Measurements from ENCODE around the gene ATP8A2. TPM values are rescaled to one million over a fixed set of nuclear protein-coding genes. Genes with fewer than 3 reads are reported as not detected.

The ATP8A2 gene
- total RNA-seq, 1 experiment from 2014 or later: 5.2 TPM

DNA sequence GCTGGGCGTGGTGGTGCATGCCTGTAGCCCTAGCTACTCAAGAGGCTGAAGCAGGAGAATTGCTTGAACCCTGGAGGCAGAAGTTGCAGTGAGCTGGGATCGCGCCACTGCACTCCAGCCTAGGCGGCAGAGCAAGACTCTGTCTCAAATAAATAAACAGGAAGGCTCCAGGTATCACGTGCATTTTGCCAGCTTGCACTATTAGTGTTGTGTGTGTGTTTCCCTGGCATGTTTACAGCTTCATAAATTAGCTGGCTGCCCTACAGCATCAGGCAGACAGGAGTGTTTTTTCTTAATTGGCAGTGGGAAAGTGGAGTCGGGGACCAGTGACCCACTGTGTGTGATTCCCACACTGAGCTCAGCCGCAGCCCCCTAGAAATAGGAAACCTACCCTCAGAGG is 647.5 kb downstream of the ATP8A2 start:
- peaks cover 31% of the 10 kb centered on the region for H3K4me1 Mint-ChIP-seq

GRCh38 chr13:26019881-26020870 is 648.4 kb downstream of the ATP8A2 start:
- ATAC-seq: peak; percentile 33; the same call in 1 of the 2 replicates
- TF ChIP-seq ZNF512 (CRISPR knock-in tag; IDR thresholded peaks at IDR 0.05; ENCODE audit: borderline replicate concordance) (no peak), JUN (CRISPR knock-in tag; IDR thresholded peaks at IDR 0.05) (no peak), CREM (CRISPR knock-in tag; IDR thresholded peaks at IDR 0.05) (no peak), IRF2 (CRISPR knock-in tag; IDR thresholded peaks at IDR 0.05; ENCODE audit: borderline replicate concordance, low read depth) (no peak), ZNF671 (CRISPR knock-in tag; IDR thresholded peaks at IDR 0.05) (no peak), OVOL2 (CRISPR knock-in tag; IDR thresholded peaks at IDR 0.05; ENCODE audit: borderline replicate concordance) (no peak), E2F5 (CRISPR knock-in tag; IDR thresholded peaks at IDR 0.05) (no peak), NR2C2 (CRISPR knock-in tag; IDR thresholded peaks at IDR 0.05) (no peak)
- TF ChIP-seq, protein P1, sequence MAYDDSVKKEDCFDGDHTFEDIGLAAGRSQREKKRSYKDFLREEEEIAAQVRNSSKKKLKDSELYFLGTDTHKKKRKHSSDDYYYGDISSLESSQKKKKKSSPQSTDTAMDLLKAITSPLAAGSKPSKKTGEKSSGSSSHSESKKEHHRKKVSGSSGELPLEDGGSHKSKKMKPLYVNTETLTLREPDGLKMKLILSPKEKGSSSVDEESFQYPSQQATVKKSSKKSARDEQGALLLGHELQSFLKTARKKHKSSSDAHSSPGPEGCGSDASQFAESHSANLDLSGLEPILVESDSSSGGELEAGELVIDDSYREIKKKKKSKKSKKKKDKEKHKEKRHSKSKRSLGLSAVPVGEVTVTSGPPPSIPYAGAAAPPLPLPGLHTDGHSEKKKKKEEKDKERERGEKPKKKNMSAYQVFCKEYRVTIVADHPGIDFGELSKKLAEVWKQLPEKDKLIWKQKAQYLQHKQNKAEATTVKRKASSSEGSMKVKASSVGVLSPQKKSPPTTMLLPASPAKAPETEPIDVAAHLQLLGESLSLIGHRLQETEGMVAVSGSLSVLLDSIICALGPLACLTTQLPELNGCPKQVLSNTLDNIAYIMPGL (CRISPR knock-in tag; IDR thresholded peaks at IDR 0.05): no peak
- TF ChIP-seq, protein P2, sequence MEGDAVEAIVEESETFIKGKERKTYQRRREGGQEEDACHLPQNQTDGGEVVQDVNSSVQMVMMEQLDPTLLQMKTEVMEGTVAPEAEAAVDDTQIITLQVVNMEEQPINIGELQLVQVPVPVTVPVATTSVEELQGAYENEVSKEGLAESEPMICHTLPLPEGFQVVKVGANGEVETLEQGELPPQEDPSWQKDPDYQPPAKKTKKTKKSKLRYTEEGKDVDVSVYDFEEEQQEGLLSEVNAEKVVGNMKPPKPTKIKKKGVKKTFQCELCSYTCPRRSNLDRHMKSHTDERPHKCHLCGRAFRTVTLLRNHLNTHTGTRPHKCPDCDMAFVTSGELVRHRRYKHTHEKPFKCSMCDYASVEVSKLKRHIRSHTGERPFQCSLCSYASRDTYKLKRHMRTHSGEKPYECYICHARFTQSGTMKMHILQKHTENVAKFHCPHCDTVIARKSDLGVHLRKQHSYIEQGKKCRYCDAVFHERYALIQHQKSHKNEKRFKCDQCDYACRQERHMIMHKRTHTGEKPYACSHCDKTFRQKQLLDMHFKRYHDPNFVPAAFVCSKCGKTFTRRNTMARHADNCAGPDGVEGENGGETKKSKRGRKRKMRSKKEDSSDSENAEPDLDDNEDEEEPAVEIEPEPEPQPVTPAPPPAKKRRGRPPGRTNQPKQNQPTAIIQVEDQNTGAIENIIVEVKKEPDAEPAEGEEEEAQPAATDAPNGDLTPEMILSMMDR (IDR thresholded peaks at IDR 0.05): no peak
- TF ChIP-seq, protein P3, sequence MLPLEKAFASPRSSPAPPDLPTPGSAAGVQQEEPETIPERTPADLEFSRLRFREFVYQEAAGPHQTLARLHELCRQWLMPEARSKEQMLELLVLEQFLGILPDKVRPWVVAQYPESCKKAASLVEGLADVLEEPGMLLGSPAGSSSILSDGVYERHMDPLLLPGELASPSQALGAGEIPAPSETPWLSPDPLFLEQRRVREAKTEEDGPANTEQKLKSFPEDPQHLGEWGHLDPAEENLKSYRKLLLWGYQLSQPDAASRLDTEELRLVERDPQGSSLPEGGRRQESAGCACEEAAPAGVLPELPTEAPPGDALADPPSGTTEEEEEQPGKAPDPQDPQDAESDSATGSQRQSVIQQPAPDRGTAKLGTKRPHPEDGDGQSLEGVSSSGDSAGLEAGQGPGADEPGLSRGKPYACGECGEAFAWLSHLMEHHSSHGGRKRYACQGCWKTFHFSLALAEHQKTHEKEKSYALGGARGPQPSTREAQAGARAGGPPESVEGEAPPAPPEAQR (CRISPR knock-in tag; IDR thresholded peaks at IDR 0.05): no peak

More for the DNA sequence above, 647.5 kb downstream of the ATP8A2 start:
- no peak for ATAC-seq
- no peak overlapping the region for H3K27ac Mint-ChIP-seq
- no peak for TF ChIP-seq TEAD1 (CRISPR knock-in tag; IDR thresholded peaks at IDR 0.05)
- TF ChIP-seq TP53 (CRISPR knock-in tag; IDR thresholded peaks at IDR 0.05): no peak
- no peak for TF ChIP-seq USF2 (CRISPR knock-in tag; IDR thresholded peaks at IDR 0.05)
- no peak for TF ChIP-seq ZNF232 (CRISPR knock-in tag; IDR thresholded peaks at IDR 0.05)
- TF ChIP-seq, protein P4, sequence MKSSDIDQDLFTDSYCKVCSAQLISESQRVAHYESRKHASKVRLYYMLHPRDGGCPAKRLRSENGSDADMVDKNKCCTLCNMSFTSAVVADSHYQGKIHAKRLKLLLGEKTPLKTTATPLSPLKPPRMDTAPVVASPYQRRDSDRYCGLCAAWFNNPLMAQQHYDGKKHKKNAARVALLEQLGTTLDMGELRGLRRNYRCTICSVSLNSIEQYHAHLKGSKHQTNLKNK (CRISPR knock-in tag; IDR thresholded peaks at IDR 0.05): no peak
- TF ChIP-seq NFE2L1 (CRISPR knock-in tag; IDR thresholded peaks at IDR 0.05): no peak
- no peak for TF ChIP-seq CREB1 (CRISPR knock-in tag; IDR thresholded peaks at IDR 0.05)
- TF ChIP-seq, protein P5, sequence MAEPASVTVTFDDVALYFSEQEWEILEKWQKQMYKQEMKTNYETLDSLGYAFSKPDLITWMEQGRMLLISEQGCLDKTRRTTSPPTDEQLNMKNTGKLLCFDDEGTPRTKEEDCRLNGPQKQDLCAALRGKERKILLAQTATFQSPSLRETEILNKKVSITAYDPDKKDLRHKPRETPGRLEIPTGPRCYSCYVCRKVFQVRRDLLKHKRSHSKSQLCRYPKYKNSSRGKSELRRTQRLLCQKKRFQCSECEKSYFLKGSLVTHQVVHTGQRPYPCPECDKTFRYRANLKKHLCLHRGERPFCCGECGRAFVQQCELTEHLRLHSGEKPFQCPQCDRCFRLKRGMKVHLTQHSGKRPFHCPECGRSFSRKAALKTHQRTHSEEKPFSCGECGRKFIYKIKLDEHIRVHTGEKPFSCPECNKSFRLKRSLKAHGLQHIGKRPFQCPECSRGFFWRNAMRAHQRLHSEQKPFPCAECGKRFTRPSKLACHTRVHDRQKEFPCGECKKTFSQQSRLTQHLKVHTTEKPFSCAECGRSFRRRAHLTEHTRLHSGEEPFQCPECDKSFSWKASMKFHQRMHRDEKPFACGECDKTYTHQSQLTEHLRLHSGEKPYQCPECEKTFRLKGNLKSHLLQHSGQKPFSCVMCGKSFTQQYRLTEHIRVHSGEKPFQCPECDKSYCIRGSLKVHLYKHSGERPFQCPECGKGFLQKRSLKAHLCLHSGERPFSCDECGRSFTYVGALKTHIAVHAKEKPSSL (CRISPR knock-in tag; conservative IDR thresholded peaks at IDR 0.05): no peak
- TF ChIP-seq HMGA2 (CRISPR knock-in tag; IDR thresholded peaks at IDR 0.05): no peak
- TF ChIP-seq NR2C2 (CRISPR knock-in tag; IDR thresholded peaks at IDR 0.05): no peak
- TF ChIP-seq ELF4 (CRISPR knock-in tag; IDR thresholded peaks at IDR 0.05; ENCODE audit: low read depth): no peak
- no peak for TF ChIP-seq ETV6 (CRISPR knock-in tag; IDR thresholded peaks at IDR 0.05)
- no peak for TF ChIP-seq TCF7 (CRISPR knock-in tag; IDR thresholded peaks at IDR 0.05; ENCODE audit: low read depth)
- TF ChIP-seq MLX (CRISPR knock-in tag; IDR thresholded peaks at IDR 0.05): no peak
- TF ChIP-seq JUN (CRISPR knock-in tag; IDR thresholded peaks at IDR 0.05): no peak
- no peak for TF ChIP-seq ZNF138 (CRISPR knock-in tag; conservative IDR thresholded peaks at IDR 0.05)
- H3K4me3 Mint-ChIP-seq: no peak overlapping the region
- no peaks in the 10 kb centered on the region for H3K9me3 Mint-ChIP-seq
- ChIA-PET CTCF (no interaction called here), POLR2A (no interaction called here)
- H3K27me3 Mint-ChIP-seq (ENCODE audit: low read depth): peaks cover 33% of the 10 kb centered on the region
- no peaks in the 10 kb centered on the region for H3K36me3 Mint-ChIP-seq
- no peak for DNase-seq (ENCODE audit: low spot score)

More at GRCh38 chr13:26019881-26020870, 648.4 kb downstream of the ATP8A2 start:
- CTCF ChIA-PET: no interaction called here
- no peaks in the 10 kb centered on the region for H3K36me3 Mint-ChIP-seq
- peaks cover 39% of the 10 kb centered on the region for H3K4me1 Mint-ChIP-seq
- POLR2A ChIA-PET: interaction anchor here (1.0 kb wide), 1 partner anchor 31 kb away, joined by 3 read pairs; the partner anchor contains the start of gene SHISA2
- no peaks in the 10 kb centered on the region for H3K9me3 Mint-ChIP-seq
- no peak overlapping the region for H3K4me3 Mint-ChIP-seq
- no peak for DNase-seq (ENCODE audit: low spot score)
- no peak overlapping the region for H3K27ac Mint-ChIP-seq
- peaks cover 27% of the 10 kb centered on the region for H3K27me3 Mint-ChIP-seq (ENCODE audit: low read depth)

All from WTC11 (cell line).